ENCODE data around the gene SLCO3A1.

SLCO3A1 gene

GRCh38 chr15:92011611-92012367 lies 158.3 kb downstream of the SLCO3A1 start:
- peak; percentile 19 for DNase-seq

GRCh38 chr15:92012368-92012629 lies 158.8 kb downstream of the SLCO3A1 start:
- DNase-seq = no peak

- DNase-seq = no peak
Measured at GRCh38 chr15:92012881-92013280, 159.4 kb downstream of the SLCO3A1 start.

GRCh38 chr15:92014281-92015030 lies 160.9 kb downstream of the SLCO3A1 start:
- DNase-seq = no peak

- DNase-seq = no peak
Measured at GRCh38 chr15:92017882-92018534, 164.5 kb downstream of the SLCO3A1 start.

GRCh38 chr15:92018535-92019239 lies 165.2 kb downstream of the SLCO3A1 start:
- DNase-seq = no peak

- DNase-seq = no peak
Measured at GRCh38 chr15:92019706-92020105, 166.2 kb downstream of the SLCO3A1 start.

GRCh38 chr15:92020207-92020606 lies 166.7 kb downstream of the SLCO3A1 start:
- DNase-seq = no peak

- DNase-seq = no peak
Measured at GRCh38 chr15:92020804-92021203, 167.3 kb downstream of the SLCO3A1 start.

GRCh38 chr15:92021792-92022191 lies 168.3 kb downstream of the SLCO3A1 start:
- no peak for DNase-seq

- DNase-seq = no peak
Measured at GRCh38 chr15:92023965-92024364, 170.5 kb downstream of the SLCO3A1 start.

GRCh38 chr15:92025706-92026270 lies 172.3 kb downstream of the SLCO3A1 start:
- DNase-seq = no peak

GRCh38 chr15:92028389-92028724 lies 174.8 kb downstream of the SLCO3A1 start:
- no peak for DNase-seq

- no peak for DNase-seq
Measured at GRCh38 chr15:92029767-92030166, 176.3 kb downstream of the SLCO3A1 start.

GRCh38 chr15:92033314-92033713 lies 179.8 kb downstream of the SLCO3A1 start:
- DNase-seq = no peak

- DNase-seq = no peak
Measured at GRCh38 chr15:92033723-92034122, 180.2 kb downstream of the SLCO3A1 start.

GRCh38 chr15:92034227-92034626 lies 180.7 kb downstream of the SLCO3A1 start:
- DNase-seq = no peak

GRCh38 chr15:92035551-92035950 lies 182.0 kb downstream of the SLCO3A1 start:
- no peak for DNase-seq

GRCh38 chr15:92035961-92036360 lies 182.5 kb downstream of the SLCO3A1 start:
- DNase-seq = no peak

GRCh38 chr15:92037491-92037890 lies 184.0 kb downstream of the SLCO3A1 start:
- no peak for DNase-seq

GRCh38 chr15:92040350-92040749 lies 186.8 kb downstream of the SLCO3A1 start:
- DNase-seq = no peak

GRCh38 chr15:92041371-92041770 lies 187.9 kb downstream of the SLCO3A1 start:
- DNase-seq = no peak

- no peak for DNase-seq
Measured at GRCh38 chr15:92043283-92043682, 189.8 kb downstream of the SLCO3A1 start.

Data from CD4-positive, alpha-beta T cell treated with Interleukin-17A for 4 hours (primary cell).